DMS53 treated with DMSO at 0.1 percent for 48 hours (cell line): ENCODE results near the gene EEF2.
"Not testable (repeated sequence)": the region's sequence is repeated elsewhere in the genome, so short reads cannot be mapped to it uniquely, and the experiment has no call there.

Experiments
- DNase-seq: peaks from one replicate; lab custom pipeline; 2025; ENCODE audit not compliant: unreplicated experiment; lab: John Stamatoyannopoulos, UW

EEF2 gene

DNA sequence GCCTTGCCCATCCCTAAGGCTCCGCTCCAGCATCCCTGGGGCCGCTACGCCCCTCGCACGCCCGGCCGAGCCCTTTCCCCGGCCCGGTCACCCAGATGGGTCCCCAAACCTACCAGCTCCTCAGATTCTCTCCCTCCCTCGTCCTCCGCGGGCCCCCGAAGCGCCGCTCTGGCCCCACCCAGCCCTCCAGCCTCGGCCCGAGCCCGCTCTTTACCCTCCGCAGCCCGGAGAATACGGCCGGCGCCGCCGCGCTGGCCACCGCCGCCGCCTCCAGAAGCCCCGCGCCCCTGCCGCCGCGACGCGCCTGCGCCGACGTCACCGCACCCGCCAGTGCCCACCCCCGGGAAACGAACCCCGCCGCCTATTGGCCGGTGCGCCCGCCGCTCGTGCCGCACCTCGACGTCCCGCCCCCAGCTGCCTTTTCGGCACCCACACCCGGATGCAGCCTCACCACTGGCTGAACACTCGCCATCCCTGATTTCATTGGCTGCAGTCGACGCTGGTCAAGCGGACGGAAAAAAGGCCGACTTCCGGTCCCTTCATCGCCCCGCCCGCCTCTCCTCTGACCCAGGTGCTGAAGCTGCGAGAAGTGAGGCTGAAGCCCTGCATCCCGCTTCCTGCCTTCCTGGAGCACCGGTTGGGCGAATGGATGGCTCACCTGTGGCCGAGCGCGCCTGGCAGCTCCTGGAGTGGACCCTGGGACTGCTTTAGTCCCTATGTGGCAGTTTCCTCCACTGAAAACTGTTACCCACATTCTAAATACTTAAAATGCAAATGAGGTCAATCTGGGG lies 14.3 kb downstream of the EEF2 start, which contains the start of gene DAPK3:
TSS of gene DAPK3 (minus strand) at position 292 of the 791 bp plus-strand sequence. CDS start 1,364 bp downstream, outside the sequence.
- peak; percentile 90 for DNase-seq

DNA sequence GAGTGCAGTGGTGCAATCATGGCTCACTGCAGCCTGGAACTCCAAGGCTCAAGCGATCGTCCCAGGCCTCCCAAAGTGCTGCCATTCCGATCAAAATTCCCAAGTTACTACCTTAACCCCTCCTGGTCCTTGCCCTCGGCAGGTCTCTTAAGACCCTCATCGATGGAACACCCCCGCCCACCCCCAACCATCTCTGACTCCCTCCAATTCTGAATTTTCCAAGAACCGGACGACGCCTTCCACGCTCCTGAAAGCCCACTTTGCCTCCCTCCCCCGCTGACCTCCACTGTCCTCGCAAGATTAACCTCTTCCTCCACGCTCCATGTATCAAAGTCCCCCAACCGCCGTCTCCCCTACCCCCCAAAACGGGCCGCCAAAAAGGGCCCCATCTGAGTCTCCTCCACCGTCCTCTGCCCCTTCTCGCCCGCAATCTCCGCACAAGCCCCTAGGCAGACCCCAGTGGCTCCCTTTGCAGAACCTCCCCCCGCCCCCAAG lies 14.9 kb downstream of the EEF2 start:
- no peak for DNase-seq

DNA sequence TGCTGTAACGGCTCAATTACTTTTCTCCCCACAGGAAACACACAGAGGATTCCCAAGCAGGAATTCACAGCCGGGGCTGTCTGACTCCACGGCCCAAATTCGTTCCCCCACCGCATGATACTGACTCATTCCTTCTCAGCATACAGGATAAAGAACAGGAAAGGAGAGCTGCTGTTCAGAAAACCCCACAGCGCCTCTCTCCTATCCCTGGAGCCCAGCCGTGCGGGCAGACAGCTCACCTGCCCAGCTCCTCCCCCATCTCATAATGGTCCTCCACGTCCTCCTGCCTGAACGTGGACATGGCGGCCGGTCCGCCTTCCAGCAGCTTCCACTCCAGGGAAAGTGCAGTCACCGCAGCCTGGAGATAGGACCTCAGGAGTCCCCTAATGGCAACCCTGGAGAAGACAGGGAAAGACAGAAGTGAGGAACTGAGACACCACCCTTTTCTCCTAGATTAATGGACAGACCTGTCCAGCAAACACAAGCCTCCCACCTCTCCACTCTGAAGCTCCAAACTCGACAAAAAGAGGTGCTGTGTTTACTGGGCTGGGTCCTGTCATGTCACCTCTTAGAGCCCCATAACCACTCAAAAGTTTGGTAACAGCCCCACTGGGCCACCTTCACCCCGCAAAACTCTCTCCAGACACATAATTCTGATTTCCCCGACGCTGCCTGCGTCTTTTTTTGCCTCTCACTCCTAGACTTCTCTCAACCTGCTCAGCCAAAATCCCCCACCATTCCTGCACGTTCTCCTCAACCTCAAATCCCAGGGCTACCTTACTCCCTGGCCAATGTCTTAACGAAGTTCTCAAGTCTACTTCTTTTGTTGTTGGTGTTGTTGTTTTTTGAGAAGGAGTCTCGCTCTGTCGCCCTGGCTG lies 15.6 kb downstream of the EEF2 start:
- no peak for DNase-seq

DNA sequence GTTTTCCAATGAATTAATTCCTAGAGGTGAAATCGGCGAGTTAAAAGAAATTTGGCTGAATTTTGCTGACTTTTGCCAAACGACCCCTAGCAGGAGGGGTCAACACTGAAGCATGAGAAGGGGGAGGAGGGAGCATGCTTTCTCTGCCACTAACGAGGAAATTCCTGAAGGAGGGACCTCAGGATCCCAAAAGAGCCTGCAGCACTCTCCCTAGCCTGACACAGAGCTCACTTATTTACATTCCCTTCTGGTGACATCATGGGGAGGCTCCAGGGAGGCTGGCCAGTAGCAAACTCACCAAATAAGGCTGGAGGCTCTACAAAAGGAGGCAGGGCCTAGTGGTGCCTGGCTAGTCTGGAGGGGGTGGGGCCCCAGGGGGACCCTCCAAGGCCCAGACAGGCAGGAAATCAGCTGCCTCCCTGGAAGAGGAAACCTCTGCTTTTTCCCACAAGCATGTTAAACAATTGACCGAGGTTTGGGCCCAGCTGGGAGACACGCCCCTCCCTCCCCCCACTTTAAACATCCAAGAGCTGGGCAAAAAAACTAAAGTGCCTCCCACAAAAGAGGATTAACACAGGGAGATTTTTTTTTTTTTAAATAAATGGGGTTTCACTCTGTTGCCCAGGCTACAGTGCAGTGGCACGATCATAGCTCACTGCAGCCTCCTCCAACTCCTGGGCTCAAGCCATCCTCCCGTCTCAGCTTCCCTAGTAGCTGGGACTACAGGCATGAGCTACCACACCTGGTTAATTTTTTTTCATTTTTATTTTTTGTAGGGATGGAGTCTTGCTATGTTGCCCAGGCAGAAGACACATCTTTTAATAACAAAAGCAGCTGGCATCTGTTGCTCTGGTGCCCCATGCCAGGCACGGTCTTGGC lies 16.5 kb downstream of the EEF2 start:
- peak; percentile 83 for DNase-seq

DNA sequence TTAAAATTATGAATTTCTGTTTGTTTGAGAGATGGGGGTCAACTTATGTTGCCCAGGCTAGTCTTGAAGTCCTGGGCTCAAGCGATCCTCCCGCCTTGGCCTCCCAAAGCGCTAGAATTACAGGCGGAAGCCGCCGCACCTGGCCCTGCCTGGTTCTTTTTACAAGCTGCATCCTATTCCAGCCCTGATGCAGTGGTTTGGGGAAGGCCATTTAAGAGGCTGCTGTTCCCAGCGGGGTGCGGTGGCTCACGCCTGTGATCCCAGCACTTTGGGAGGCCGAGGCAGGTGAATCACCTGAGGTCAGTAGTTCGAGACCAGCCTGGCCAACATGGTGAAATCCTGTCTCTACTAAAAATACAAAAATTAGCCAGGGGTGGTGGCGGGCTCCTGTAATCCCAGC lies 17.3 kb downstream of the EEF2 start:
- not testable (repeated sequence) for DNase-seq

DNA sequence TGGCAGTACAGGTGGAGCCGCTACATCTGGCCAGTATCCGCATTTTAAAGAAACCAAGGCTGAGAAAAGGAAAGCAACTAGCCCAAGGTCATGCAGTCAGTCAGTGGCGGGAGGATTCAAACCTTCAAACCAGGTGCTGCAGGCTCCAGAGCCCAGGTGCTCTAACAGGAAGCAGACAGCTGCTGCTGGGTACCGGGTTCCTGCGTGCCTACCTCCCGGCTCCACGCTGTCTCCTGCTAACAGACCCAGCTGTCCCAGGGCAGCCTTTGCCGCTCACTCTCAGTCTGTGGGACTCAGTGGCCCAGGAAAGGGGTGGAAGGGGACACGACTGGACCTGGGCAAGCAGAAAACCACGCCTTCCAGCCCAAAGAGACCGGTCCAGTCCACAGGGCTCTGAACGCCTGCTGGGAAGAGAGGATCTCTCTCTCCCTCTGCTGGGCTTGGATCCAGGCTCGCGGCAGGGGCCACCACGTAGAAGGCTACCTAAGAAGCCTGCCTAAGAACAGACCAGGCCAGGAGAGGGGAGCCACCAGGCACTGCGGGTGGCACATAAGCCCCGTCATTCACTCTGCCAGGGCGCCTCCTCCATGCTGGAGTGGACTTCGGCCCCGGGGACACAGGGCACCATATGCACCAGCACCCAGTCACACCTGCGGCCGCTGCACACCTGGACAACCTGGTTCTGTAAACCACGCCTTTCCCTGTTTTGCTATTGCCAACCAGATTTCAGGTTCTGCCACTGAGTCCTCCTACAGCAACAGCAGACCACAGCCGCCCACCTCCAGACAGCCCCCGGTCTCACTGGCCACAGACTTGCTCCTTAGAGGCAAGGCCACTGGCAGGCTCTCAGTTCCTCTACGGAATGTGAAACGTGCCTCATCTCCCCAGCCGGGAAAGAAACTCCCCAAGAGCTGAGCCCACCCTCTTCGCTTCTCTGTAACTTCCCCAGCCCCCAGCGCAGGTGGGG lies 18.9 kb downstream of the EEF2 start:
- DNase-seq: peak; percentile 50

DNA sequence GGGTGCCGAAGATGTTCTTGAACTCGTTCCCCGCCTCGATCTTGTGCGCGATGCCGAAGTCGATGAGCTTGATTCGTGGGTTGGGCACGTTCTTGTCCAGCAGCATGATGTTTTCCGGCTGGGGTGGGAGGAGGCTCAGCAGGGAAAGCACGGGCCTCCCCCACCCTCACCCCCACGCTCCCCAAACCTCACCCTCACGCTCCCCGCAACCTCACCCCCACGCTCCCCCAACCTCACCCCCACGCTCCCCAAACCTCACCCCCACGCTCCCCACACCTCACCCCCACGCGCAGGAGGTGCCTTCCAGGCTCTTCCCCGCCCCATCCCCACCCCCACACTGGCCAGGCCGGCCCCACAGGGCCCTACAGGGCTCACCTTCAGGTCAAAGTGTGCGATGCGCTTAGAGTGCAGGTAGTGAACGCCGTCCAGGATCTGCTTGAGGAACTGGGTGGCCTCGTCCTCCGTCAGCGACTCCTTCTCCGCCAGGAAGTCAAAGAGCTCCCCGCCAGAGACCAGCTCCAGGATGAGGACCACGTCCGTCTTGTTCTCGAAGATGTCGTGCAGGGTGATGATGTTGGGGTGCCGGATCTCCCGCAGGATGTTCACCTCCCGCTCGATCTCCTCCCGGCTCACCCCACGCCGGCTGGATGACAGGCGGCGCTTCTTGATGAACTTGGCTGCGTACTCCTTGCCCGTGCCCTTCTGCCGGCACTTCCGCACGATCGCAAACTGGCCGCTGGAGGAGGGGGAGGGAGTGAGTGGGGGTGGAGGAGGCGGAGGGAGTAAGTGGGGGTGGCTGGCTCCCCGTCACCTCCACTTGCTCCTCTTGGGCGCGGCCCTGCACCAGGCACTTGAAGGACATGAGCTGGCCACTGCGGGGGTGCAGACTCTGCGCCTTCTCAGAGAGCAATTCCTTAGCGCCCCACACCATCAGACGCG lies 20.7 kb downstream of the EEF2 start:
- DNase-seq: no peak

DNA sequence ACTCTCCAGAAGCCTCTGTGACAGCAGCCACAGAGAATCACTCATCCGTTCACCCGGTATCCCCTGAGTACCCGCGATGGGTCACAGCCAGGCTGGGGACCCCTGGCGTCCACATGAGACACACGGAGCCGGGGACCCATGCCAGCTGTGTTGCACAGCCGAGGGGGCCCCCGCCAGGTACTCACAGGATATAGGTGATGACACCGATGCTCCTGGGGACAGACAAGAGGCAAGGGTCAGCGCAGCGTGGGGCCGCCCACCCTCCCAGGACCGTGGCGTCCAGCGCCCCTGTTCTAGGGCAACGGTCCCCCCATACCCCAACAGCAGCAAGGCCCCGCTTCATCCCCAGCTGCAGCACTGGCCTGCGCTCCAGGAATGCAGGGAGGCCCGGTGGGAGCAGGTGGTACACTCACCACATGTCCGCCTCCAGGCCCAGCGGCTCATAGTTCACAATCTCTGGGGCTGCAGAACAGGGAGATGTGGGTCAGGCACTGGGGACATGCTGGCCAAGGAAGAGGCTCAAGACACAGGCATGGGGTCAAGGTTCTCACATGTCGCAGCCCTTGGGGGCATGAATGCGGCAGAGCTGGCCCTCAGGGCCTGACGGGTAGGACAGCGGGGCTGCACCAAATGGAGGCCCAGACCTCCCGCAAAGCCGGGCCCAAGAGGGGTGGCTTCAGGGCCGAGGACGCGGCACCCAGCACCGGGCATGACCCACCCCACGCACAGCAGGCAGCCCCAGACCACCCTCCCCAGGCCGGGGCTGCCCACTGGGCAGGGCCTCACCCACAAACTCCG lies 21.6 kb downstream of the EEF2 start:
- no peak for DNase-seq

DNA sequence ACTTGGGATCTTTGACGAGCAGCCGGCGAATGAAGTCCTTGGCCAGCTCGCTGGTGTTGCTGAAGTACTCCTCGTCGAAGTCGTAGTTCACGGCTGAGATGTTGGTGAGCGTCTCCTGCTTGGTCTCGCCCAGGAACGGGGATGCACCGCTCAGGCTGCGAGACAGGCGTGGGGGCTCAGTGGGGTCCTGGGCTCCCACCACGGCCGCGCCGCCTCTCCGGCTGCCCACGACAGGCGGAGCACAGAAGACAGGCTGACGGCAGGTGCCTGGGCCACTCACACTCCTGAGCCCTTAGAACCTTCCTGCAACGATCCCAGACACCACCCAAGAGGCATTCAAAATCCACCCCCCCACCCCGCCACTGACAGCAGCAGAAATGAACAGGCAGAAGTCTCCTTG lies 24.3 kb downstream of the EEF2 start:
- no peak for DNase-seq

DNA sequence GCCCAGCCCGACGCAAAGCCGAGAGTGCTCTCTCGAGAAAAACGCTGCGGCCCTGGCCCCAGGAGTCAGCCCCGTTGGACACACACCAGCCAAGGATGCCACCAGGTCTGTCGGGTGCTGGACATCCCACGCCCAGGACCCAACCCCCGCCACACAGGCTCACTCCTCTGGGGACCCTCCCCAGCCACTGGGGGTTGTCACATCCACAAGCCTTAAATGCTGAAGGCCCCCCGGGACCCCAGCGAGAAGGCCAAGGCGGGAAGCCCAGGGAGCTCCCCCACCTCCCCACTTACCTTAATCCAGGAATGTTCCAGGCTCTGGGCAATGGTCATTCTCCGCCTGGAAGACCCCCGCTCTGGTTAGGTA lies 25.5 kb downstream of the EEF2 start:
- DNase-seq: no peak

DNA sequence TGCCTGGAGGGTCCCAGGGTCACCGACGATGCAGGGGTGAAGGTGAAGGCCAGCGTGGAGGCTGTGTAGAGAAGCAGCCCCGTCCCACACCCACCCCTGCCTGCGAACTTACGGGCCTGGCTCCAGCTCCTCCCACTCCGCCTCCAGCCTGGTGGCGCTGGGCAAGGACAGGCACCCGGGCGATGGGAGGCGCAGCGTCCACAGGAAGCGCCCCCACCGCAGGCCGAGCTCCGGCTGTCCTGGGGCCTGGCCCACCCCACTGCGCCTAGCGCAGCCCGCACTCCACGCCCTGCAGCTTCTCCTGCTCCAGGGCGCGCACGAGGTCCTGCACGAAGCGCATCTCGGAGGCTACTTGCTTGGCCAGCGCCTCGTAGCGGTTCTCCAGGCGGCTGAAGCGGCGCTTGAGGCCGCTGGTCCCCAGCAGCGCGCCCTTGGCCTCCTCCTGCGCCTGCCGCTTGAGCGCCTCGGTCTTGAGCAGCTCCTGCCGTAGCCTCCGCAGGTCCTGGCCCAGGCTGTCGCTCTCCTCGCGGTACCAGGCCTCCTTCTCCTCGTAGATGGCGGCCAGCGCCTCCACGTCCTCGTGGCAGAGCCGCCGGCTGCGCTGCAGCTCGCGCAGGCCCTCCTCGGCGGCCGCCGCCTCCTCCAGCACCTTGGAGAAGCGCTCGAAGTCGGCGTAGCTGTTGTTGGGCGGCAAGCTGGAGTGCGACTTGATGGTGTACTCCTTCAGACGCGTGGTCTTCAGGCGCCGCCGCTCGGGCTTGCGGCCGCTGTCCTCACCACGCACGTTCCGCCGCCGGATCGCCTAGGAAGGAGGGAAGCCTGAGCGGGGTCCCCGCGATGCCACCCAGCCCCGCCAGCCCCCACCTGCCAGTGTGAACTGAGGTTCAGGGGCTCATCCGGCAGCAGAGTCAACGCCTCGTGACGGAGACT lies 26.2 kb downstream of the EEF2 start:
- no peak for DNase-seq

DNA sequence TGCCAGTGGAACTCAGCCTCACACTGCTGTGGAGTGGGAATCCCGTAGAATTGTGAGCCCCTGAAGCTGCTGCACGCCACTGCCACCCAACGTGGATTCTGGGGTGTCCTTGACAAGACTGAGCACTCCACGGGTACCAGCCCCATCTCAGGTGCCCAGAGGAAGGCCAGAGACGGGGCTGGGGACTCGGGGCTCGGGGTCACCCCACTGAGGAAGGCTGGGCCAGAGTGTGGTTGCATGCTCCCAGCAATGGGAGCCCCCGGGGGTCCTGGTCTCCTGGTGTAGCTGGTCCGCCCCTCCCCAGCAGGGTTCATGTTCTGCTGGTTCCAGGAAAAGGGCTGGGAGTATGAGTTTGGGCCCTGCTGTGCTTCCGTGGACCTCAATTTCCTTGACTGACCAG lies 29.6 kb downstream of the EEF2 start:
- no peak for DNase-seq

DNA sequence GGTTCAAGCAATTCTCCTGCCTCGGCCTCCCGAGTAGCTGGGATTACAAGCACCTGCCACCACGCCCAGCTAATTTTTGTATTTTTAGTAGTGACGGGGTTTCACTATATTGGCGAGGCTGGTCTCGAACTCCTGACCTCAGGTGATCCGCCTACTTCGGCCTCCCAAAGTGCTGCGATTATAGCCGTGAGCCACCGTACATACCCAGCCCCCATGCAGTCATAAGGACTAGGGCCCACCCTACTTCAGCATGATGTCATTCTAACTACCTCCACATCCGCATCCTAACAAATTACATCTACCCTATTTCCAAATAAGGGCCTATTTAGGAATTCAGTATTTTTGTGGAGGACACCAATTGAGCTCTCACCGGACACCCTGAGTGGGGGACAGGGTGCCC lies 30.0 kb downstream of the EEF2 start:
- DNase-seq: not testable (repeated sequence)

DNA sequence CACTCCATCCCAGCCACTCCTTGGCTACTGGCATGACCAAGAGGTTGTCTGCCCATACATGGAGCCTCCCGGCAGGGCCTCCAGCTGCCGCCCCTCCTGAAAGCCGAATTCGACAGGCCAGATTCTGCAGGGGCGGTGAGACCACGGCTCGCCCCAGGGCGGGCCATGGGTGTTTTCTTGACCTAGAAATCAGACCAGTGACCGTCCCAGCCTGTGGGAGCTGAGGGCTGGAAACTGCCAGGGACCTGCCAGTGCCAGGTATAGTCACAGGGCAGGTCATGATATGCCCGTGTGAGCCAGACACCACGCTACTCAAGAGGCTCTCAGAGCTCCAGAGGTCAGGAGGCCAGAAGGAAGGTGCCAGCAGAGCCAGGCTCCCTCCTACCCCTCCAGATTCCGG lies 31.2 kb downstream of the EEF2 start:
- no peak for DNase-seq

DNA sequence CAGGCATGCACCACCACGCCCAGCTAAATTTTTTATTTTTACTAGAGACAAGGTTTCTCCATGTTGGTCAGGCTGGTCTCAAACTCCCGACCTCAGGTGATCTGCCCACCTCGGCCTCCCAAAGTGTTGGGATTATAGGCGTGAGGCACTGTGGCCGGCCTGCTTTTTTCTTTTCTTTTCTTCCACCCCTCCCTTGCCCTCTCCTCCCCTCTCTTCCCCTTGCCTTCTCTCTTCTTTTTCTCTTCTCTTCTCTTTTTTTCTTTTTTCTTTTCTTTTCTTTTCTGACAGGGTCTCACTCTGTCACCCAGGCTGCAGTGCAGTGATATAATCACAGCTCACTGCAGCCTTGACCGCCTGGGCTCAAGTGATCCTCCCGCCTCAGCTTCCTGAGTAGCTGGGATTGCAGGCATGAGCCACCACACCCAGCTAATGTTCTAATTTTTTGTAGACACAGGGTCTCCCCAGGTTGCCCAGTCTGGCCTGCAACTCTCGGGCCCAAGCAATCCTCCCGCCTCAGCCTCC lies 32.4 kb downstream of the EEF2 start:
- DNase-seq: not testable (repeated sequence)
